DOHH2 (cell line): Measurements from ENCODE around the gene DNAJC4.

Experiments used
- CTCF ChIP-seq: fragments of 200-600 bp; sonication (generic); IDR thresholded peaks from one replicate; pipeline ENCODE4 v1.5.1; 2014; ENCODE audit warnings: antibody characterized with exemption, mild to moderate bottlenecking, low read depth, low read length; ENCODE audit not compliant: poor library complexity, severe bottlenecking
- EZH2phosphoT487 ChIP-seq: fragments of 200-600 bp; sonication (generic); IDR thresholded peaks from 2 replicates; pipeline ENCODE4 v1.6.1; 2017; ENCODE audit warnings: borderline replicate concordance, mild to moderate bottlenecking, antibody characterized with exemption, low read length, moderate library complexity, mixed read lengths

GRCh38 chr11:64261556-64262080 is 31.3 kb downstream of the DNAJC4 start:
- TF ChIP-seq CTCF (no peak), EZH2phosphoT487 (no peak)
